Loucy (cell line): ENCODE data around the gene CD7.

ENCODE experiments used
- H2AFZ ChIP-seq: fragments of 200-600 bp; sonication (generic); 2 replicates; pipeline ENCODE4 v1.6.0; 2016; ENCODE audit warnings: antibody characterized with exemption, mild to moderate bottlenecking, low read length, moderate library complexity
- H3F3A ChIP-seq: fragments of 200-600 bp; 2 replicates; pipeline ENCODE4 v1.6.0; 2016; ENCODE audit warnings: antibody characterized with exemption, low read depth, mild to moderate bottlenecking
- H3K27me3 ChIP-seq: fragments of 200-600 bp; sonication (generic); 2 replicates; pipeline ENCODE4 v1.6.1; 2014; ENCODE audit warnings: low read length, mild to moderate bottlenecking; ENCODE audit not compliant: insufficient read depth, poor library complexity, severe bottlenecking
- H3K36me3 ChIP-seq: fragments of 200-600 bp; sonication (generic); 2 replicates; pipeline ENCODE4 v1.6.1; 2016; ENCODE audit warnings: low read length; ENCODE audit not compliant: insufficient read depth
- H3K4me1 ChIP-seq: fragments of 200-600 bp; sonication (generic); 2 replicates; pipeline ENCODE4 v1.5.1; 2014; ENCODE audit warnings: low read length, mild to moderate bottlenecking; ENCODE audit not compliant: insufficient read depth, poor library complexity, severe bottlenecking
- H3K4me2 ChIP-seq: fragments of 200-600 bp; sonication (generic); 2 replicates; pipeline ENCODE4 v1.6.0; 2014; ENCODE audit warnings: antibody characterized with exemption, low read length, low read depth, mild to moderate bottlenecking; ENCODE audit not compliant: poor library complexity, severe bottlenecking
- H3K4me3 ChIP-seq: fragments of 200-600 bp; sonication (generic); 2 replicates; pipeline ENCODE4 v1.5.1; 2014; ENCODE audit warnings: low read length, mild to moderate bottlenecking, mixed read lengths; ENCODE audit not compliant: poor library complexity, severe bottlenecking
- H3K79me2 ChIP-seq: fragments of 200-600 bp; sonication (generic); 2 replicates; pipeline ENCODE4 v1.6.1; 2014; ENCODE audit warnings: low read length; ENCODE audit not compliant: insufficient read depth
- H3K9ac ChIP-seq: fragments of 200-600 bp; sonication (generic); 2 replicates; pipeline ENCODE4 v1.6.0; 2014; ENCODE audit warnings: mild to moderate bottlenecking, low read depth, low read length, moderate library complexity; ENCODE audit not compliant: poor library complexity, severe bottlenecking
- H3K9me2 ChIP-seq: fragments of 200-600 bp; sonication (generic); replicated peaks from 2 replicates; pipeline ENCODE4 v1.6.1; 2016; ENCODE audit warnings: low read depth, low read length, mixed read lengths
- H3K9me3 ChIP-seq: fragments of 200-600 bp; sonication (generic); 2 replicates; pipeline ENCODE4 v1.6.1; 2014; ENCODE audit warnings: mild to moderate bottlenecking, antibody characterized with exemption, low read length, low read depth; ENCODE audit not compliant: insufficient read depth
- H4K20me1 ChIP-seq: fragments of 200-600 bp; sonication (generic); 2 replicates; pipeline ENCODE4 v1.6.0; 2014; ENCODE audit warnings: antibody characterized with exemption, low read length, mild to moderate bottlenecking; ENCODE audit not compliant: insufficient read depth, poor library complexity, severe bottlenecking
- CTCF ChIP-seq: fragments of 200-600 bp; sonication (generic); conservative IDR thresholded peaks from 2 replicates; pipeline ENCODE4 v1.5.1; 2014; ENCODE audit warnings: mild to moderate bottlenecking, antibody characterized with exemption, low read length
- EZH2phosphoT487 ChIP-seq: fragments of 200-600 bp; IDR thresholded peaks from 2 replicates; pipeline ENCODE4 v1.6.1; 2018; ENCODE audit warnings: antibody characterized with exemption, mild to moderate bottlenecking, moderate library complexity, borderline replicate concordance

Gene CD7

GRCh38 chr17:82314012-82314726 lies 3.2 kb downstream of the CD7 start:
- H2AFZ ChIP-seq: no peak overlapping the region

GRCh38 chr17:82313195-82314011 lies 4.0 kb downstream of the CD7 start:
- no peak for TF ChIP-seq EZH2phosphoT487
- no peak for TF ChIP-seq CTCF
- Histone ChIP-seq H4K20me1 (no peaks in the 10 kb centered on the region), H3K27me3 (no peaks in the 10 kb centered on the region), H3K4me1 (peaks cover 27% of the 10 kb centered on the region), H3K9me2 (no peaks in the 10 kb centered on the region), H3K9ac (no peak overlapping the region), H2AFZ (no peak overlapping the region), H3K4me2 (no peak overlapping the region), H3K9me3 (no peaks in the 10 kb centered on the region), H3K79me2 (peaks cover 35% of the 10 kb centered on the region), H3K36me3 (no peaks in the 10 kb centered on the region), H3F3A (no peaks in the 10 kb centered on the region), H3K4me3 (no peak overlapping the region)

More at GRCh38 chr17:82314012-82314726, 3.2 kb downstream of the CD7 start:
- no peaks in the 10 kb centered on the region for H3K27me3 ChIP-seq
- 0 out of 2 replicates have a peak, but pooled peaks cover 4% of the 10 kb centered on the region for H3F3A ChIP-seq
- H3K4me2 ChIP-seq: no peak overlapping the region
- H3K9me3 ChIP-seq: no peaks in the 10 kb centered on the region
- no peak overlapping the region for H3K4me3 ChIP-seq
- no peaks in the 10 kb centered on the region for H3K36me3 ChIP-seq
- peaks cover 35% of the 10 kb centered on the region for H3K79me2 ChIP-seq
- TF ChIP-seq EZH2phosphoT487: no peak
- TF ChIP-seq CTCF: no peak
- no peaks in the 10 kb centered on the region for H3K9me2 ChIP-seq
- no peak overlapping the region for H3K9ac ChIP-seq
- no peaks in the 10 kb centered on the region for H4K20me1 ChIP-seq
- H3K4me1 ChIP-seq: peaks cover 20% of the 10 kb centered on the region

- Histone ChIP-seq H3K4me3 (no peak overlapping the region), H3K9ac (no peak overlapping the region), H3F3A (peaks cover under 1% of the 10 kb centered on the region; the same call in 1 of the 2 replicates), H3K4me2 (no peak overlapping the region), H3K36me3 (no peaks in the 10 kb centered on the region), H3K9me3 (no peaks in the 10 kb centered on the region), H3K27me3 (no peaks in the 10 kb centered on the region), H3K4me1 (peaks cover 24% of the 10 kb centered on the region), H3K79me2 (peaks cover 25% of the 10 kb centered on the region), H2AFZ (no peak overlapping the region), H4K20me1 (no peaks in the 10 kb centered on the region), H3K9me2 (no peaks in the 10 kb centered on the region)
- no peak for TF ChIP-seq EZH2phosphoT487
- no peak for TF ChIP-seq CTCF
Observed at GRCh38 chr17:82311971-82312370, 5.4 kb downstream of the CD7 start.
